ENCODE results near the gene MLH1.

- TF ChIP-seq CTCF (IDR thresholded peaks at IDR 0.05) (no peak), POLR2A (IDR thresholded peaks at IDR 0.05) (no peak)
These were observed 5.0 kb upstream of the MLH1 start for GRCh38 chr3:36988356-36988755.
